HG03565 (cell line): ENCODE data around the gene MTX2.

Experiments
- ATAC-seq: cut with Tn5 transposase; IDR thresholded peaks from one replicate; pipeline ENCODE4 v1.9.1; 2021; ENCODE audit warnings: mild to moderate bottlenecking, moderate library complexity; ENCODE audit not compliant: unreplicated experiment

MTX2 gene

GRCh38 chr2:176269319-176270099, at the start of gene MTX2:
TSS of gene MTX2 (plus strand) at chr2:176269442. CDS start at chr2:176269630, 188 bp downstream.
- ATAC-seq = peak; percentile 88

- no peak for ATAC-seq
Observed at GRCh38 chr2:176227874-176228273, 41.4 kb upstream of the MTX2 start.

GRCh38 chr2:176234156-176234555, 35.1 kb upstream of the MTX2 start:
- ATAC-seq = no peak

- no peak for ATAC-seq
Observed at GRCh38 chr2:176234940-176235339, 34.3 kb upstream of the MTX2 start.

GRCh38 chr2:176237456-176237855, 31.8 kb upstream of the MTX2 start:
- ATAC-seq = no peak

GRCh38 chr2:176239031-176239430, 30.2 kb upstream of the MTX2 start:
- ATAC-seq = no peak

GRCh38 chr2:176240301-176240700, 28.9 kb upstream of the MTX2 start:
- no peak for ATAC-seq

- ATAC-seq = no peak
Observed at GRCh38 chr2:176242276-176242675, 27.0 kb upstream of the MTX2 start.

GRCh38 chr2:176246331-176246730, 22.9 kb upstream of the MTX2 start:
- ATAC-seq = no peak

- ATAC-seq = no peak
Observed at GRCh38 chr2:176247859-176248258, 21.4 kb upstream of the MTX2 start.

GRCh38 chr2:176251928-176252327, 17.3 kb upstream of the MTX2 start:
- no peak for ATAC-seq

GRCh38 chr2:176260689-176261088, 8.6 kb upstream of the MTX2 start:
- ATAC-seq = no peak

GRCh38 chr2:176261136-176261535, 8.1 kb upstream of the MTX2 start:
- no peak for ATAC-seq

- ATAC-seq = no peak
Observed at GRCh38 chr2:176268976-176269318, 295 bp upstream of the MTX2 start.

GRCh38 chr2:176270100-176270750, 983 bp downstream of the MTX2 start:
- ATAC-seq = peak; percentile 2

- no peak for ATAC-seq
Observed at GRCh38 chr2:176272870-176273459, 3.7 kb downstream of the MTX2 start.

- ATAC-seq = no peak
Observed at GRCh38 chr2:176278927-176279326, 9.7 kb downstream of the MTX2 start.

GRCh38 chr2:176280156-176280555, 10.9 kb downstream of the MTX2 start:
- no peak for ATAC-seq

GRCh38 chr2:176280867-176281658, 11.8 kb downstream of the MTX2 start:
- no peak for ATAC-seq

- ATAC-seq = no peak
Observed at GRCh38 chr2:176283291-176284068, 14.2 kb downstream of the MTX2 start.
